CD4-positive, alpha-beta T cell treated with Interleukin-12 subunit alpha and Interleukin-12 subunit beta, for 1 hour (primary cell): ENCODE data around the gene FBRSL1.
"Not testable (repeated sequence)": the region's sequence is repeated elsewhere in the genome, so short reads cannot be mapped to it uniquely, and the experiment has no call there.

Experiments used
- DNase-seq: peaks from one replicate; pipeline ENCODE4 v3.0.0-alpha.2; 2020

The FBRSL1 gene

DNA sequence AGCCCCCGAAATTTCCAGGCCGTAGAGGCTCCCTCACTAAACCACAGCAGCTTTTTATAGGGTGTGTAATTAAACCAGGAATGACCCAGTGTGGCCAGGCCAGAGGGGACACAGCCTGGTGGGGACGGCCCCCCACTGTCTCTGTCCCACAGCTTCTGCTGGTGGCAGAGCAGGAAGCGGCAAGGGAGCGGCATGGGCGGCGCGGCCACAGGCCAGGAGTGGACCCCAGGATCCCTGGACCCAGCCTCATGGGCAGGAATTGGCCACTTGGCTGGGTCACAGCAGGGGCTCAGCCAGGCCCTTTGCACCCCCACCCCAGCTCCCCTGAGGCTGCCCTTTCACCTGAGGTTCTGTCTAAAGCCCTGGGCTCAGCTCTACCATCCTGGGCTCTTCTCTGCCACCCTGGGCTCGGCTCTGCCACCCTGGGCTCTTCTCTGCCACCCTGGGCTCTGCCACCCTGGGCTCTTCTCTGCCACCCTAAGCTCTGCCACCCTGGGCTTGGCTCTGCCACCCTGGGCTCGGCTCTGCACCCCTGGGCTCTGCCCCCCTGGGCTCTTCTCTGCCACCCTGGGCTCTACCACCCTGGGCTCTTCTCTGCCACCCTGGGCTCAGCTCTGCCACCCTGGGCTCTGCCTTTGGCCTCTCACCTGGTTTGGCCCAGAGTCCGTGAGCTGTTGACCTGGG is 39.3 kb downstream of the FBRSL1 start:
- no peak for DNase-seq

DNA sequence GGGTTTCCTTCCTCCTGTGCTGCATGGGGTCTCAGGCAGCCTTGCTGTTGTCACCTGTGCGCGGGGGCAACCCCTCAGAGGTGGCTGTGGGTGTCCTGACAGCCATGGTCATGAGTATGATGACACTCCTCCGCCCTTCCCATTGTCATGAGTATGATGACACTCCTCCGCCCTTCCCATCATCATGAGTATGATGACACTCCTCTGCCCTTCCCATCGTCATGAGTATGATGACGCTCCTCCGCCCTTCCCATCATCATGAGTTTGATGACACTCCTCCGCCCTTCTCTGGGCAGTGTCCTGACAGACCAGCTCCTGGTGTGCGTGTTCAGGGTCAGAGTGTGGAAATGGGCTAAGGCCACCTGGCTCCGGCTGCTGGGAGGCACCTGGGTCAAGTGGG is 40.0 kb downstream of the FBRSL1 start:
- no peak for DNase-seq

DNA sequence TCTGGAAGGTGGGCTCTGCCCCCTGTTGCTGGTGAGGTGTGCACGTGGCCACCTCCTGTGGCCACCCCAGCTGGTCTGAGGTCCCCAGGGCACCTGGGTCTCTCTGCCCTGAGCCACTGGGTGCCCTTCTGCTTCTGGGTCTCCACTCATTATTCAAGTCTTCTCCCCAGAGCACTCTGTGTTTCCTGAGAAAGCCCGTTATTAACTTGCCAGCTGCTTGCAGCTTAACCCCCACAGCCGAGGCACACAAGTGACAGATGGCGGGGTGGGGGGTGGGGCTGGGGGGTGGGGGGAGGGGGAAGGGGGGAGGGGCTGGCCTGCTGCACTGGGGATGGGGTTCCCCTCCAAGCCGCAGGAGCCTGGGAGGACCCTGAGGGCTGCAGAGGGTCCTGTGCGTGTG is 40.5 kb downstream of the FBRSL1 start:
- DNase-seq, result no peak

DNA sequence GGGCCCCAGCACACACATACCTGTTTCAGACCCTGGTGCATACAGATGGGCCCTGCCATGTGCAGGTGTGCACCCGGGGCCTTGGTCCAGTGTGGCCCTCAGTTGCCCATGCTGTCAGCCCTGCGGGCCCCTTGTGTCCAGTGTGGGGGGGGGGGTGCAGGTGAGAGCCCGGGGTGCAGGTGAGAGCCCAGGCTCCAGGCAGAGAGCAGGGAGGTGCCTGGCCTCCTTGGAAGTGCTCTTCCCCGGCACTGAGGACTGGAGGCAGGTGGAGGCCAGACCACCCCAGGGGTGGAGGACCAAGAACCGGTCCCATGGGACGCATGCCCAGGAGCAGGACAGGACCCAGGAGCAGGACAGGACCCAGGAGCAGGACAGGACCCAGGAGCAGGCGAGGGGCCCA is 40.9 kb downstream of the FBRSL1 start:
- DNase-seq, result no peak

DNA sequence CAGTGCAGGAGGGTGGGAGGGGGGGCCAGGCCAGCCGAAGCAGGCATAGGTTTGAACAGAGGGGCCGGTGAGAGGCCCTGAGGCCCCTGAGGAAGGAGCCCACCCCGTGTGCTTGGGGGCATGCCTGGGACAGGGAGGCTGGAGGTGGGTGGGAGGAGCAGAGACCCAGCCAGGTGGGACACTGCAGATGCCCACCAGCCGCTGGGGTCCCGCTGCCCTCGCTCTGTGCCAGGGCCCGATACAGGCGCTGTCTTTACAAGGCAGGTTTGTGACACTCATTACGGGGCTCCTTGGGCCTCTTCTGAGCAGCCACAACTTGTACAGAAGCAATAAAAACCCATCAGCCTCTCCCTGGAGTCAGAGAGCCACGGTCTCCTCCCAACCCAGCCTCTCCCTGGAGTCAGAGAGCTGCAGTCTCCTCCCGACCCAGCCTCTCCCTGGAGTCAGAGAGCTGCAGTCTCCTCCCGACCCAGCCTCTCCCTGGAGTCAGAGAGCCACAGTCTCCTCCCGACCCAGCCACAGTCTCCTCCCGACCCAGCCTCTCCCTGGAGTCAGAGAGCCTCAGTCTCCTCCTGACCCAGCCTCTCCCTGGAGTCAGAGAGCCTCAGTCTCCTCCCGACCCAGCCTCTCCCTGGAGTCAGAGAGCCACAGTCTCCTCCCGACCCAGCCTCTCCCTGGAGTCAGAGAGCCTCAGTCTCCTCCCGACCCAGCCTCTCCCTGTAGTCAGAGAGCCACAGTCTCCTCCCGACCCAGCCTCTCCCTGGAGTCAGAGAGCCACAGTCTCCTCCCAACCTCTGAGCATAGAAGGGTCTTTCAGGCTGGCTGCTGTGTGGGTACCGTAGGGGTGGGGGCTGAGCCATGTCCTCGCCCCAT is 43.0 kb downstream of the FBRSL1 start:
- DNase-seq, result not testable (repeated sequence)

DNA sequence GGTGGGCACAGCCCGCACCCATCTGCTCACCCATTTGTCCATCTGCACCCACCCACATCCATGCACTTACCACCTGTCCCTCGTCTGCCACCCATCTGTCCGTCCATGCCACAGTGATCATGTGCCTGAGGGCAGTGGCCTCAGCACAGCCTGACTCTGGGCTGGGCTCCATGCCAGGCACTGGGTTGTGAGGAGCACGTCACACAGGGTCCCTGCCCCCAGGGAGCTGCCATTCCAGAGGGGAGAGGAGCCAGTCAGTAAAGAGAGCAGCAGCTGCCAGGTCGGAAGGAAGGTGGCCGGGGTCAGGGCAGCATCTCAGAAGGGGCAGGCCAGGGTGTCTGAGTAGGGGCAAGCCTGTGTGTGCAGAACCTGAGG is 43.6 kb downstream of the FBRSL1 start:
- DNase-seq, result no peak

DNA sequence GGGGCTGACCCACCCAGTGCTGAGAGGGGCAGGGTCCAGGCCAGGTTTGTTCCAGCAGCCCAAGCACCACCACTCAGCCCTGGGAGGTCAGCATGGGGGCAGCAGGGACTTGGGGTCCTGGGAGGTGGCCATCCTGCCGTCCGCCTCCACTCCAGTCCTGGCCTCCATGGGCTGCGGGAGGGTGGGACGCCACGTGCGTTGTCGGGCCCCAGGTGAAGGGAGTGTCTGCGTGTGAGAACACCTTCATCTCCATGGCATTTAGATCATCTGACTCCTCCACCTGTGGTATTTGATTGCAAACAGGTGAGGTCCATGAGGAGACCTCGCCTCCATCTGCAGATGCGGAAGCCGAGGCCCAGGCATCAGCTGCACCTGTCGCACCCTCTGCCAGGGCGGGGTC is 44.1 kb downstream of the FBRSL1 start:
- DNase-seq, result no peak

DNA sequence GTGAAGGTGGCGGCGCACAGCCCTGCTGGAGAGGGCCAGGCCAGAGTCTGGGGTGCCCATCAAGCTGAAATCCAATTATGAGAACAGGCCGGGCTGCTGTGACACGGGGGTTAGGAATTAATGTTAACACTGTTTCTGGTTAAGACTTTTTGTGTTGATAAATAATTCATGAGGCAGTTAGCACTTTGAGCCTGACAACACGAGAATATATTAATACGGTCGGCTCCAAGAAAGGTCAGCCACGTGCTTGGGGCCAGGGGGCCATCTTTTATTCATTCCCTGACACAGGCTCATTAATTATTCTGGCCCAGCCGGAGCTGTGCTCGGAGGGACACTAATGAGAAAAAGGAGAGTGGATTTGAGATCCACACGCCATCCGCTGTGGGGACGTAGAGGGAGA is 45.1 kb downstream of the FBRSL1 start:
- no peak for DNase-seq

DNA sequence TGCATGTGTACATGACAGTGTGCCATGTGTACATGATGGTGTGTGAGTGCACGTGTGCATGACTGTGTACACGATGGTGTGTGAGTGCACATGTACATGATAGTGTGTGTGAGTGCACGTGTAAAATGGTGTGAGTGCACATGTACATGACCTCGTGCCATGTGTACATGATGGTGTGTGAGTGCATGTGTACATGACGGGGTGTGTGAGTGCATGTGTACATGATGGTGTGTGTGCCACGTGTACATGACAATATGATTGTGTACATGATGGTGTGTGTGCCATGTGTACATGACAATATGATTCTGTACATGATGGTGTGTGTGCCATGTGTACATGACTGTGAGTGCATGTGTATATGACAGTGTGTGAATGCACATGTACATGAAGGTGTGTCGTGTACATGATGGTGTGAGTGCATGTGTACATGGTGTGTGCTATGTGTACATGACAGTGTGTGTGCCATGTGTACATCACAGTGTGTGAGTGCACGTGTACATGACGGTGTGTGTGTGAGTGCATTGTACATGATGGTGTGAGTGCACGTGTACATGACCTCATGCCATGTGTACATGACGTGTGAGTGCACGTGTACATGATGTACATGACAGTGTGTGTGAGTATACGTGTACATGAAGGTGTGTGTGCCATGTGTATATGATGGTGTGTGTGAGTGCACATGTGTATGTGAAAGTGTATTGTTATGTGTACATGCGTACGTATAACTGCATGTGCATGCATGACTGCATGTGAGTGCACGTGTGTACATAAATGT is 46.3 kb downstream of the FBRSL1 start:
- no peak for DNase-seq

DNA sequence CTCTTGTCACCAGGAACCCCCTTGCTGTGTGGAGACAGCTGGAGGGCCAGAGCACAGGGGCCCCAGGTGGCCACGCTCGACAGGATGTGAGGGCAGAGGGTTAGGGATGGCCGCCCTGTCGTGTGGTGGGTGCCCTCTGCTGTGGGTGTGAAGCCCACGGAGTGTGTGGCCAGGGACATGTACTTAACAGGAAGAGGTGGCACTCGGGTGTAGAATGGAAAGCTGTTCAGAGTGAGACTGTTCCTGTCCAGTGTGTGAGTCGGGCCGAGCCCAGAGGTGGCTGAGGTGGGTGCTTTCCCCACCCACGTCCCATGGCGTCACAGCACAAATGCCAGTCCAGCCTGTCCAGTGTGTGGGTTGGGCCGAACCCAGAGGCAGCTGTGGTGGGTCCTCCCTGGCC is 47.1 kb downstream of the FBRSL1 start:
- no peak for DNase-seq

DNA sequence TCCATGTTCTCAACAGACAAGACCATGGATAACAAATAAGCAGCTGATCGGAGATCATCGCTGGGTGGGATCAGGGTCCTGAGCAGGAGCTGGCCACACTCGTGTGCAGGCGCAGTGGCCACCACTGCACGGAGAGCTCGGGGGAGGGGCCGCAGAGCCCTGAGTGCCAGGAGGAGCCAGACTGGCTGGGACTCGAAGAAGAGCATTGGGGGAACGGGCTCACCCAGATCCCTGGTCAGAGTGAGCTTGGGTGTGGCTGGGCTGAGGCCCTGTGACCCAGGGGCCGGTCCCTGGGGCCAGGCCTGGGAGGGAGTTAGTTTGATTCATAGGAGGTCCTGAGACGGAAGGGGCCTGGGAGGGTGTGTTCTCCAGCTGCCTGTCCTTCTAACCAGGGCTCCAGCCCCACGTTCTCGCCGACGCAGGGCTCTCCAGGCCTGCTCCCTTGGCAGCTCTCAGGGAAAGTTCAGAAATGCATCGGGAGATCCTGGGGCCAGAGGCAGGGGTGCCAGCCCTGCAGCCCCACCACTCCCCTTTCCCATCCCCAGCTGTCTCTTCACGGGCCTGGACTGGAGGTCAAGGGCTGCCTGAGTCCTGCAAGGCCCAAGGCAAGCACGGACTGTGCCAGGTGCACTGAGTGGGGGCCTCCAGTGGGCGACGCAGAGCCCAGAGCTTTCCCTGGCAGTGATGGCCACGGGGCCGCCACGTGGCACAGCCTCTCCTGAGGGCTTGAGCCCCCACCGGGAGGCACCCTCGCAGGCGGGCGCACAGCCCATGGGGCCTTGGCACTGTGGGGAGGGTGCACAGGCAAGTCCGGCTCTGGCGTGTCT is 48.1 kb downstream of the FBRSL1 start:
- DNase-seq, result no peak

DNA sequence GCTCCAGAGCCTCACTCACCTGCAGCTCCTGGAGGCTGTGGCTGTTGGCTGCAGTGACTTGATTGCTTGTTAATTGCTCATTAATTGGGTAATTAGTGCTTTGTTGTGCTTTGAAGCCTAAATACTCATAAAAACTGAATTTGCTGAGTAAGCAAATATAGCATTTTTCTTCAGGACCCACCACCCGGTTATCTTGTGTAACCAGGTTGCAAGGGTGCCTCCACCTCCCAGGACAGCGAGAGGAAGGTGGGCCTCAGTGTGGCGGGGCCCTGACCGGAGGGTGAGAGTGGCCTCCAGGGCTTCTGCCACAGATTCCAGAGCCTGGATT is 48.7 kb downstream of the FBRSL1 start:
- DNase-seq, result no peak

DNA sequence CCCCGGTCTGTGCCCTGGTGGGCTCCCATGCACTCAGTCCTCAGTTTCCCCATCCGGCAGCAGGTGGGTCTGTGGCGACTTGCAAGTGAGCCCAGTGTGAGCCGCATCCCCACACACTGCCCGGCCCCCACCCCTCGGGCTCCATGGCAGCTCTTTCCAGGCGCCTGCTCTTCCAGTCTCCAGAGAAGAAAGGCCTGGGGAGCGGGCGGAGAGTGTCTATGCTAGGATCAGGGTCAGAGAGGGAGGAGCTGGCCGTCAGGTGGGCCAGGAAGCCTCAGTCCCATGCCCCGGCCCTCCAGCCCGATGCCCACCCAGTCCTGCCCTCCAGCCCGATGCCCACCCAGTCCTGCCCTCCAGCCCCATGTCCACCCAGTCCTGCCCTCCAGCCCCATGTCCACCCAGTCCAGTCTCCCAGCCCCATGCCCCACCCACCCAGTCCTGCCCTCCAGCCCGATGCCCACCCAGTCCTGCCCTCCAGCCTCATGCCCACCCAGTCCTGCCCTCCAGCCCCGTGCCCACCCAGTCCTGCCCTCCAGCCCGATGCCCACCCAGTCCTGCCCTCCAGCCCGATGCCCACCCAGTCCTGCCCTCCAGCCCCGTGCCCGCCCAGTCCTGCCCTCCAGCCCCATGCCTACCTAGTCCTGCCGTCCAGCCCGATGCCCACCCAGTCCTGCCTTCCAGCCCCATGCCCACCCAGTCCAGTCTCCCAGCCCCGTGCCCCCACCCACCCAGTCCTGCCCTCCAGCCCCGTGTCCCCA is 49.2 kb downstream of the FBRSL1 start:
- DNase-seq, result no peak

DNA sequence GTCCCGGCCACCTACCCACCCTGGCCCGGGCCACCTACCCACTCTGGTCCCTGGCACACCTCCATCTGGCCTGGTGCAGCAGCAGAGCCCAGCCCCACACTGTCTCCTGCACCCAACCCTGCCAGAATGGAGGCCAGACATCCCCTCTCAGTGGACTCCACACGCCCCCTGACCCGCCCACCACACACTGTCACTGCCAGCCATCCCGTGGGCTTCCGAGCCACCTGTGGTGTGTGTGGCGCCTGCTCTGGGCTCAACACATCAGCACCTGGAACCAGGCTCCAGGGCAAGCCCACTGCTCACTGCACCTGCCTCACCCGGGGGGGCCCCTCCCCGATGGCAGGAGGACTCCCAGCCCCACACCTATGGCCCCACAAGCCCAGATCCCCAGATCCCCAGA is 50.5 kb downstream of the FBRSL1 start:
- DNase-seq, result no peak

DNA sequence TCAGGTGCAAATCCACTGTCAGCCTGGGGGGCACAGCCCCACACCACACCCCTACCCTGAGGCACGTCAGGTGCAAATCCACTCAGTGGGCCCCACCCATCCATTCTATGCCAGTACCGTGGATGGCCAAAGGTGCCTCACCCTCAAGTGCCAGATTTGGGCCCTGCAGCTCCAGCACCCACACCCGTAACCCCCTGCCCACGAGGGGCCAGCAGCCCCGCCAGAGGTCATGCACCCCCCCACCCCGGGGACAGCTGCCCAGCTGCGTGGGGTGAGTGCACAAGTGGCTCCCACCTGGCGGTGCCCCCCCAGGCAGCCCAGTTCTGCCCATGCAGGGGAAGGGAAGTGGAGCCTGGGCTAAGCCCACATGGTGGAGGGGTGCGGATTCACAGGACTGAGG is 51.2 kb downstream of the FBRSL1 start:
- no peak for DNase-seq

DNA sequence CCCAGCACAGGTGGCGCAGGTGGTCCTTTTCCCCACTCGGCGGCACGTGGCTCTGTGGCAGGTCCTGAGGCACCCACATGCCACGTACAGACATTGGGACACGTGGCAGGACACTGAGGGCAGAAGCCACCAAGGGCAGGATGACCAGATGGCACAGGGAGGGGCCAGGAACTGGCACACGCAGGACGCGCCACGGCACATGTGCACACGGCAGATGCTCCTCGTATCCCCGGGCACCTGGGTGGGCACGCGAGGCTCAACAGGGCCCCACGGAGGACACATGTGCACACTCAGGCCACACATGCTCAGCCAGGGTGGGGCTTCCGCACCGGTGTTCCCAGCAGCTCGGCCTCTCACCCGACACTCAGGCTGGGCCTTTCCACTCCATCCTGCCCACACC is 52.0 kb downstream of the FBRSL1 start:
- no peak for DNase-seq

DNA sequence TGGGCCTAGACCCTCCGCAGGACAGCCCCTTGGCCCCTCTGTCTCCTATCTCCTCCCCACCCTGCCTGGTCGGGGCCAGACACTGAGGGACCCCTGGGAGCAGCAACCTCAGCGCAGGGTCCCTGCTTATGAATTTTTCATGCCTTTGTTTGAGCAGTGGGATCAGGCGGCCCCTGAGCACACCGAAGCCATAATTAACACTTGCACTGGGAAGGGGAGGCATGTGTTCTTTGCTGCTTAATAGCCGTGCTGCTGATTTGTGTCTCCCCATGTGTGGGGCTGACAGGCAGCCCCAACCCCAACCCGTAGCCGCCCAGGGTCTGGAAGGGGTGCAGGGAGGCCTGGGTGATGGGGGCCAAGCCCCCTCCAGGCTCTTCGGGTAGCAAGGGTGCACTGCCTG is 52.7 kb downstream of the FBRSL1 start:
- no peak for DNase-seq

DNA sequence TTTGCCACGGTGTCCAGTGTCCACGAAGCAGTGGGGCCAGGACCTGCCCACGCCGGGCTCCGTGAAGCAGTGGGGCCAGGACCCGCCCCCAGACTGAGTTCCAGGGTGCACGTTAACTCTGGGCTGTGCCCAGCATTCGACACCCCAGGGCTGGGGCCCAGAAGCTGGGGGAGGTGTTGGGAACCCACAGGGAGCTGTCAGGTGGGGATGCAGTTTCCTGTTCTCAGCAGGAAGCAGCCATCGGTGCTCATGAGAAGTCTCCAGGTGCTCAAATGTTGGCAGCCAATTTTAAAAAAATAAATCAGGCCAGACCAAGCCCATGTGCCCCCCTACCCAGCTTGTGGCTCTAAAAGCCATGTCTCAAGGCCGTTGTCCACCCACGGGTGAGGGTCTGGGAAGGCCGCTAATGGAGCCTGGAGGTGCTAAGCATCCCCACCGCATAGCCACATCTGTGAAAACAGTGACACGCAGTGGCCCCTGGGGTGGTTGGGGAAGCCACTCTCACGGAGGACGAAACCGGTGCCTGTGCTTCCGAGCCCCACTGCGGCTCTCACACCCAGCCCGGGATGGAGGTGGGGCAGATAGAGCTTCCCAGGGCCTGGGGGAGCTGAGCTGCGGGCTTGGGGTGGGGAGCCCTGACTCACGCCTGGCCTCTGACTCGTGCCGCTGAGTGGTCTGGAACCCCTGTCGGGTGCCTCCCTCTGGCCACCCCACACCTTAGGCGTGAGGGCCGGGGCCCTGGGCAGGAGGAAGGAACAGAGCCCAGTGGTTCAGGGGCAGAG is 53.5 kb downstream of the FBRSL1 start:
- DNase-seq, result no peak

DNA sequence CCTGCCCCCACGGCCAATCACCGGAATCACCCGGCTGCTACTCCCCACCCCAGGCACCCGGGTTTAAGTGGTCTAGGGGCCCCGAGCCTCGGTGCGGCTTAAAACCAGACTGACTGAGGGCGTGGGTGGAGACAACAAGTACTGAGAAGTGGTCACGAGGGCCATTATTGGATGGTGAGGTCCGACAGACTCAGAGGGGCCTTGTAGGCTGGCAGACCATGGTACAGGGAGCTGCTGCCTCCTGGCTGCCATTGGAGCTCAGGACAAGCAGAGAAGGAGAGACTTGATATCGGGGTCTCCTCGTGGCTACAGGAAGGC is 54.1 kb downstream of the FBRSL1 start:
- DNase-seq, result no peak

DNA sequence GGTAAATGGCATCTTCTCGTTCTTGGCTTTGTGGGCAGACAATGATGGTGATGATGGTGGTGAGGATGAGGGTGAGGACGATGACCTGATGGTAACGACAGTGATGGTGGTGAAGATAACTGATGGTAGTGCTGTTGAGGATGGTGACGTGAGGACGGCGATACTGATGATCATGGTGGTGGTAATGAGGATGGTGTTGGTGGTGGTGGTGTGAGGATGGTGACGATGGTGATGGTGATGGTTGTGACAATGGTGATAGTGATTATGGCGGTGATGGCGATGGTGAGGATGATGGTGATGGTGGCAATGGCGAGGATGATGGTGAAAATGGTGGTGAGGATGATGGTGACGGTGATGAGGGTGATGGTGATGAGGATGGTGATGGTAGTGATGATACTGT is 54.5 kb downstream of the FBRSL1 start:
- DNase-seq, result no peak

DNA sequence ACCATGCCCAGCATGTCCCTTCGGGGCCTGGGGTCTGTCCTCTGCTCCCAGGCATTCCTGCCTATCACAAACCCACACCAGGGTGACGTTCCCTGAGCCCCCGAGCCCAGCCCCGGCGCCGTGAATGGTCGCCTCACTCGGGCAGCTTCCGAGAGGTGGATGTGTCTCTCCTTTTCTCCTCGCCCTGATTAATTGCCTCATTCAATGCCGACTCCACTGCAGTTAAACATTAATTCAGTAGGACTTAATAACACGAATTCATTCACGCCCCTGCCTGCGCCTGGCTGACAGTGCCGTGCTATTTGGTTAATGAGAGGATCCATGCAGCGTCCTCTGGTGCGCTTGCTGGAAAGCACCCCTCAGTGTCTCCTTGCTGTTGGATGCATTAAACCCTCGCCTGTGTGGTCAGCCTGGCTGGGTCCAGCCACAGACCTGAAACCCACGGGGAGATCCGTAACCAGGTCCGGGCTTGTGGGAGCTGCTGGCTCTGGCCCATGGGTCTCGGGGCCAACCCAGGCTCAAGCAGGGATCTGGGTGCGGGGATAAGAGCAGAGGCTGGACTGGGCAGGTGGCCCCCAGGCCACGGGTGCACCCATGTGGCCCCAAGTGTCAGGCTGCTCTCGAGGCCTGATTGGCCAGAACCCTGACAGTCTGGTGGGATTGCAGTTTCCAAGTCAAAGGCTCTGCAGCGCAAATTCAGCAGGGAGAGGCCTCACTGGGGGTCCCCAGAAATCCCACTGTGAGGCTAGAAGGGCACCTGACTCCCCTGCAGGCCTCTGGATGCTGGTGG is 55.4 kb downstream of the FBRSL1 start:
- no peak for DNase-seq
